ELR (cell line): ENCODE data around the gene P2RY14.
"Not testable (repeated sequence)": the region's sequence is repeated elsewhere in the genome, so short reads cannot be mapped to it uniquely, and the experiment has no call there.

ENCODE experiments used
- DNase-seq: peaks from one replicate; pipeline ENCODE4 v3.0.0-alpha.2; 2015; ENCODE audit warnings: low read depth

P2RY14 gene

GRCh38 chr3:151259664-151260063 is 18.7 kb downstream of the P2RY14 start:
- DNase-seq = no peak

- no peak for DNase-seq
Observed at GRCh38 chr3:151256749-151257148, 21.6 kb downstream of the P2RY14 start.

GRCh38 chr3:151248772-151249337 is 29.5 kb downstream of the P2RY14 start:
- no peak for DNase-seq

GRCh38 chr3:151242006-151242405 is 36.3 kb downstream of the P2RY14 start:
- not testable (repeated sequence) for DNase-seq

- peak; percentile 41 for DNase-seq
Observed at GRCh38 chr3:151236736-151237135, 41.6 kb downstream of the P2RY14 start.

- DNase-seq = no peak
Observed at GRCh38 chr3:151236316-151236715, 42.0 kb downstream of the P2RY14 start.

GRCh38 chr3:151234825-151235224 is 43.5 kb downstream of the P2RY14 start:
- no peak for DNase-seq

DNA sequence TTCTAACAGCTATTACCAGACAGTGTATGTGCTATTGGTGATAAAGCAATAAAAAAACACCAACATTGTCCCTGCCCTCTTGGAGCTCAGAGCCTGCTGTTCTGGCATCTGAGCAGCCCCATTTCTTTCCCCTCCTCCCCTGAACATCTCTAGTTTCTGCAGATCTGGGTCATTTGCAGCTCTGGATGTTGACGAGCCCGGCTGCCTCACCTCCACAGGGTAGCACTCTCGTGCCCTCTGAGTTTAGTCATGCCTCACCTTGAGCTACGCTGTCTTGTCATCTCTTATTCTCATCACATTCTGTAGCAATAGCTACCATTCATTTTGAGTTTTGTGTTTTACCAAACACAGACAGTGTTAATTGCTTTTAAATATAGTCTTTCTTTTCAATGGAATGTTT is 45.4 kb downstream of the P2RY14 start:
- no peak for DNase-seq

GRCh38 chr3:151232403-151232802 is 45.9 kb downstream of the P2RY14 start:
- not testable (repeated sequence) for DNase-seq

DNA sequence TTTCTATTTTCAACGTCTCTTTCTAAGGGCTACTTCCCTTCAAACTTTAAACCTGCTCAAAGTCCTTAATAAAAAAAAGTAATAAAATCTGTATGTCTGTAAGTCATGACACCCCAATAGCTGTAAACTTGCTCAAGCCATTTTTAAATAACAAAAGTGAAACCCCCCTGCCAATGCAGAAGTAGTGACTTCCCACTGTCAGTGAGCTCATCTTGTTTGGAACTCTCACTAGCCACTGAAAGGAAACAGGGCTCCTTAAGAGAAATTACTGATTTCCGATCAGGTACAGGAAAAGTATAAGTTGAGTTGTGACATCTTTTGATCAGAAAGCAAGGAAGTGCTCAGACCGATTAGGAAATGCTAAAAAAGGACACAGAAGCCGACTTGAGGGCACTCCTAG is 47.7 kb downstream of the P2RY14 start:
- no peak for DNase-seq

DNA sequence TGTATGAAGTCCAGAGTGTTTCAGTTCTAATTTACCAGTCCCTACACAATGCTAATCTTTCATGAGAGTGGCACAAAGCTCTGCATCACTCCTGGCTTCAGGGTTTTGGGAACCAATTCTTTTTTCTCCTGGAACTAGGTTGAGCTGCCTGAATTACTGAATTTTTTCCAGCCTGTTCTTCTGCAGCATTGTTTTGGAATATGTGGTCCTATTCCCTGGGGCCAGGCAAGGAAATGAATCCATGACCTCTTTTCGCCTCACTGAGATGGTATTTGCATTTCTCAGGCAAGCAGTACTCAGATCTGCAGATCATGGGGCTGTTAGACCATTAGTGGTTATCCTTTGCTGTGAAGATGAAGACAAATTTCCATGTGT is 49.7 kb downstream of the P2RY14 start:
- peak; percentile 54 for DNase-seq

DNA sequence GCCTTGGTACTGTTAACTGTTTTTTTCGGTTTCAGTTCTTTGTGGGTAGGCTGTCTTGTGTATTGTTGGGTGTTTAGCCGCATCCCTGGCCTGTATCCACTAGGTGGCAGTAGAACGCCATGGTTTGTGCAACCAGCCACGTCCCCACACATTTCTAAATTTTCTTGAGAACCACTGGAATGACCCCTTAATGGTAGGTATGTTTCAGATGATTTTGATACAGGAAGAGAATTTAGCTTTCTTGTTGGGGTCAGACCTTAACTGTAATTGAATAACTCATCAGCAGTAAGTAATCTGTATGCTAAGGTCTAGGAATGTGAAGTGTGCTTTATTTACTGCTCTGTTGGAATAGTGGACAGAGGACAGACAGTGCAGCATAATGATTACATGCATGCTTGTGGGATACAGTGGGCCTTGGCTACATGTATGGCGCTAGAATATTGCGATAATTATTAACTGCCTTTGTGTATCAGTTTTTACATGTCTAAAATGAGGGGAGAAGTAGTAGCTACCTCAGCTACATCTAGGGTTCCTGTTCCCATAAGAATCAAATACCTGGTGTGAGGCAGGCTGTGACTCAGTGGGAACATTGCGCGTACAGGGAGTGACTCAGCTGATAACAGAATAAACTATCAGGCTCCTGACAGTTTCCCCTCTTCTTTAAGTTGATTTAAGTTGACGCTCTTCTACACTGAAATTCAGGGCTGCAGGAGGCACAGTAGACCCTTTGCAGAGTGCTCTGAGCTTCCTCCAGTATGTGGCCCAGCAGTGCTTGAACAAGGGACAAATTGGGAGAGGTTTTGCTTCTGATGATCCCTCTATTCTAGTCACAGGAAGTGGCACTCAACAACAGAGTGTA is 50.3 kb downstream of the P2RY14 start:
- DNase-seq = peak; percentile 80

GRCh38 chr3:151227266-151227806 is 51.0 kb downstream of the P2RY14 start:
- DNase-seq = no peak

DNA sequence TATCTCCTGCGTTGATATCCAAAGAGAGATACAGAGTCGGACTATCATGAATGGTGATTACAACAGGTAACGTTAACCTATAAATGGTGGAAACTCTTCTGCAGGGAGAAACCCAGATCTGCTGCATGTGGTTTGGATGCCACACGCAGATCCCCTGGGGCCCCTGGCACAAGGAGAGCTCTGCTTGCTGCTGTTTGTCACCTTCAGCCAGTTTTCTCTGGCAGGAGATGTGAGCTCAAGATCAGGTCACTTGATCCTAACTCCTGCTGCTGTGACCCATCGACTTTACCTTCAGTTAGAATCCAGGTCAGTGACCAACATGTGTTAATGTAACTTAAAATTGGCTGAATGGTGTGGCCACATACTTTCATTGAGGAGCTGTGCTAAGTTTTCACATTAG is 51.5 kb downstream of the P2RY14 start:
- no peak for DNase-seq

DNA sequence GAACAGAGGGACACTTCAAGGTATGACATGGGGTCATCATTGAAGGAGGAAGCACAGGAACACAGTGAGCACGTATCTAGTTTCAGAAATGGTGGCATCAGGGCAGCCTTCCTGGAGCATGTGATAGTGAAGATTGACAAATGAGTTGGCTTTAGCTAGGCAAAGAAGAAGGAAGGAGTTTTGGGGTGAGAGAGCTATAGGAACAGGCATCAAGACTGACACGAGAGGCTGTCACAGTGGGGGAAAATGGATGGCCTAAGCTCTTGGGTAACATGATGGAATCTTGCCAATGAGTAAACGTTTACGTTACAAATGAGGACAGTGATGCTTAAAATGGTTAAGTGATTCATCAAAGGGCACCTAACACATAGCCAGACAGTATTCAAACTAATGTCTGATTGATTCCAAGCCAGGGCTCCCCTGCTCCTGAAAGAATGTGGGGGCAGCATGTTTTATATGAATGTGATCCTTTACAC is 52.2 kb downstream of the P2RY14 start:
- DNase-seq = peak; percentile 89

- no peak for DNase-seq
Observed at GRCh38 chr3:151225040-151225975, 53.0 kb downstream of the P2RY14 start.

DNA sequence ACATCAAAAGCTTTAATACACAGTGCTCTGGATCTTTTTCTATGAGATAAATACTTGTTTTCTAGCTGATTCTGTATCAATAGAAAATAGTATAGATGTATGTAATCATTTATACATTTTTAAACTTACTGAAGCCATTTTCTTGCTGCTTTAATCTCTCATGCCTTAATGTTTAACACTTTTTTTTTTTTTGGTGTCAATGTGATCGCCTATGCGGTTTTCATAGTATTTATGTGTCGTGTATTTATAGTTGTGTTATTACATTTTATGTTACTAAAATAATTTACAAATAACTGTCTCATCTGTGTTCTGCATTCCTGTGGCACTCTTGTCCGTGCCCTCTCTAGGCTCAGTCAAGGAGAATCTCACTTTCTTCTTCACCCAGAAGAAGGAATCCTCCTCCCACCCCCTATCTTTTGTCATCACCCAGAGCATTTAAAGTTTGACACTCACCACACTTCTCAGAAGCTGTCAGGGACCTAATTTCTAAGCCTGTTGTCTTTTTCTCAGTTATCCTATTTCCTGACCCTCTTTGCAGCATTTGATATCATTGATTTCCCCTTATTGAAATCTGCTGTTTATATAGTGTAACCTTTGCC is 54.0 kb downstream of the P2RY14 start:
- DNase-seq = no peak

GRCh38 chr3:151219056-151219455 is 59.3 kb downstream of the P2RY14 start:
- peak; percentile 88 for DNase-seq

GRCh38 chr3:151218136-151218535 is 60.2 kb downstream of the P2RY14 start:
- no peak for DNase-seq

GRCh38 chr3:151216641-151217607 is 61.4 kb downstream of the P2RY14 start:
- no peak for DNase-seq

GRCh38 chr3:151214459-151214858 is 63.9 kb downstream of the P2RY14 start:
- DNase-seq = no peak
